Retinal pigment epithelial cell (primary cell): ENCODE measurements around the gene ARL6IP4.

Experiments
- DNase-seq: peaks from one replicate; pipeline ENCODE4 v3.0.0-alpha.2; 2010; ENCODE audit warnings: low read depth
- H3K4me3 ChIP-seq: 2 replicates; pipeline ENCODE4 v1.5.1; 2011; ENCODE audit warnings: mild to moderate bottlenecking, low read length, control low read depth, moderate library complexity
- TF ChIP-seq, protein P1 (sequence below): conservative IDR thresholded peaks from 2 replicates; pipeline ENCODE4 v1.5.1; 2011; ENCODE audit warnings: low read depth, low read length, control low read depth, inconsistent platforms

The ARL6IP4 gene

DNA sequence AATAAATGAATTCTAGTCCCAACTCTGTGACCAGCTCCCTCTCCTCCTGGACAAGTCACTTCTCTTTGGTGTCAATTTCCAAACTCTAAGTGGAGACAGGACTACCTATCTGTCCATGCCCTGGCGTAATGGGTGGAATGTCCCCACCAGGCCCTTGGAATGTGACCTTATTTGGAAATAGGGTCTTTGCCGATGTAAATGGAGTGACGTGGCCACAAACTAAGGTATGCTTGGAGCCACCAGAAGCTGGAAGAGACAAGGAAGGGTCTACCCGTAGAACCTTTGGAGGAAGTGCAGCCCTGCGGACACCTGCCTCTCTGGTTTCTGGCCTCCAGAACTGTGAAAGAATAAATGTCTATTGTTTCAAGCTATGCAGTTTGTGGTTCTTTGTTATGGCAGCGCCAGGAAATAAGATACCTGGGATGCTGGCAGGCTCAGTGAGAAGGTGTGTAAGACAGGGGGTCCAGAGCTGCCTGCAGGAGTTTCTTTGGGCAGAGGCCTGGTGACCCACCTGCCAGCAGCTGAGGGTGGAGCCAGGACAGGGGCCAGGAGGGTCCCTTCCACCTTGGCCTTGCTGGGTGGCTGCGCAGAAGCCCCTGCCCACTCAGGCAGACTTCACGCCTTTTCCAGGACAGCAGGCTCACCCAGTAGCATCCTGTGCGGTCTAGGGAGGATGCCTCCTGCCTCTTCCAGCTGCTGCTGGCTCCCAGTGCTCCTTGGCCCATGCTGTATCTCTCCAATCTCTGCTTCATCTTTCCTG lies 45.8 kb downstream of the ARL6IP4 start:
- TF ChIP-seq, protein P1, sequence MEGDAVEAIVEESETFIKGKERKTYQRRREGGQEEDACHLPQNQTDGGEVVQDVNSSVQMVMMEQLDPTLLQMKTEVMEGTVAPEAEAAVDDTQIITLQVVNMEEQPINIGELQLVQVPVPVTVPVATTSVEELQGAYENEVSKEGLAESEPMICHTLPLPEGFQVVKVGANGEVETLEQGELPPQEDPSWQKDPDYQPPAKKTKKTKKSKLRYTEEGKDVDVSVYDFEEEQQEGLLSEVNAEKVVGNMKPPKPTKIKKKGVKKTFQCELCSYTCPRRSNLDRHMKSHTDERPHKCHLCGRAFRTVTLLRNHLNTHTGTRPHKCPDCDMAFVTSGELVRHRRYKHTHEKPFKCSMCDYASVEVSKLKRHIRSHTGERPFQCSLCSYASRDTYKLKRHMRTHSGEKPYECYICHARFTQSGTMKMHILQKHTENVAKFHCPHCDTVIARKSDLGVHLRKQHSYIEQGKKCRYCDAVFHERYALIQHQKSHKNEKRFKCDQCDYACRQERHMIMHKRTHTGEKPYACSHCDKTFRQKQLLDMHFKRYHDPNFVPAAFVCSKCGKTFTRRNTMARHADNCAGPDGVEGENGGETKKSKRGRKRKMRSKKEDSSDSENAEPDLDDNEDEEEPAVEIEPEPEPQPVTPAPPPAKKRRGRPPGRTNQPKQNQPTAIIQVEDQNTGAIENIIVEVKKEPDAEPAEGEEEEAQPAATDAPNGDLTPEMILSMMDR, result no peak
- no peak overlapping the region for H3K4me3 ChIP-seq
- DNase-seq, result no peak

DNA sequence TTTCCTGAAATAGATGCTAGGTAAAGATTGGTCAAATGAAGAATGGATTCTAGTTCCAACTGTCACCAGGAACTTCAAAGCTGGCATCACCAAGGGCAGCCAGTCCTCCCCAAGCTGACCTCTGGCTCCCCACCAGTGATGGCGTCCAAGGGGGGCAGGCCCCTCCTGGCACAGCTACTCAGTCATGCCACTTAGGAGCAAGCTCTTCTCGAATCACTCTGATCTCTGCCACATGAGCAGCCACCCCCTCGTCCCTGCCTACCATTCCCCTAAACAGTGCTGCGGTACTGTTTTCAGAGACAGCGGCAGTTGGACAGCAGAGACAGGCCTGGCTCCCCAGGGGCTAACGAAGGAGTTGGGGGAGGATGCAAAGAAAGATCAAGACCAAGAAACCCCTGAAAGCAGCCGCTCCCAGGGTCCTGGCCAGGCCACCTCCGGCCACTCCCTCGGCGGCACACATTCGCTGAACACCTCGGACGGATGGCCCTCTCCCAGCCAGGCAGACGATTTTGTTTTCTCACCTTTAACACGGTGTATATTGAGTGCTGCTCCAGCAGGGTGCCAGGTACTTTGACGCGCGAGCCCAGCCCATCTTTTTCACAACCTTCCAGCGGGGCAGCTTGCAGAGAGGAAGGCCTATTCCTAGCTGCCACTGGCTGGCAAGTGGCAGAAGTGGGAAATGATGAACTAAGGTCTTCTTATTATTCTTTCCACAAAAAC lies 47.4 kb downstream of the ARL6IP4 start:
- TF ChIP-seq, protein P1, result no peak
- no peak for DNase-seq
- H3K4me3 ChIP-seq, result no peak overlapping the region

DNA sequence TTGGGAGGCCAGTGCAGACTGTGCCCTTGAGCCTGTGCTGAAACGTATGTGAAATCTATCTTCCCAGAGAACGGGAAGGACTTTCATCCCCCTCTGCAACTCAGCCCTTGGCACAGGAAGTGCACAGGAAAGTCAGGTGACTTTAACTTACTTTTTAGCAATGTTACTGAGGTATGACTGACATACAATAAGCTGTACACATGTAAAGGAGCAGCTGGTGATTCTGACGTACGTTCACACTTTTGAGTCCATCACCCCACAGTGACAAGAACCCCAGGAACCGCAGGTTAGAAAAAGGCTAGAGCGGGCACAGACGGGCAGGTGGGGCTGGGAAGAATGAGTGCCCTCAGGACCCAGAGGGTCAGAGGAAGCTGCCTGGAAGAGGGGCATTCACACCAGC lies 48.0 kb downstream of the ARL6IP4 start:
- TF ChIP-seq, protein P1, result no peak
- DNase-seq, result no peak
- no peak overlapping the region for H3K4me3 ChIP-seq

DNA sequence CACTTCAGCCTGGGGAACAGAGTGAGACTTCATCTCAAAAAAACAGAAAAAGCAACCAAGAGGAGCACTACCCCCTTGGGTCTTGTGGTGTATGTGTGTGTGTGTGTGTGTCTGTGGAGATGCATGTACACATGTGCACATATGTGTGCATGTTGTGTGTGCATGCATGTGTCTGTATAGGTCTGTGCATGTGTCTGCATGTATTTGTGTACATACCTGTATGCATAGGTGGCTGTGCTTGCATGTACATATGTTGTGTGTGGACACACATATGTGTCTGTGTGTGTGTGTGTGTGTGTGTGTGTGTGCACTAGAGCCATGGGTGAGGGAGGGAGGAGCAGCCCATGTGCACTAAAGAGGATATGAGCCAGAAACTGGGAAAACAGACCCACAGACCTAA lies 49.1 kb downstream of the ARL6IP4 start:
- H3K4me3 ChIP-seq, result no peak overlapping the region
- no peak for DNase-seq
- TF ChIP-seq, protein P1, result no peak

DNA sequence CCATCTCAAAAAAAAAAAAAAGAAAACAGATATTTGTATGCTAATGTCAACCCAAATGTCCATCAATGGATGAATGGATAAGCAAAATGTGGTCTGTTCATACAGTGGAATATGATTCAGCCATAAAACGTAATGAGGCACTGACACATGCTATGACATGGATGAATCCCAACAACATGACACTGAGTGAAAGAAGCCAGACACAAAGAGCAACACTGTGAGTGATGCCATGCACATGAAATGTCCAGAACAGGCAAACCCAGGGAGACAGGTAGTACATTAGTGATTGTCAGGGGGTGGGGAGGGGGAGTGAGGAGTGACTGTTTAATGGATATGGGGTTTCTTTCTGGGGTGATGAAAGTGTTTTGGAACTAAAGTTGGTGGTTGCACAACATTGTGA lies 50.2 kb downstream of the ARL6IP4 start:
- DNase-seq, result no peak
- TF ChIP-seq, protein P1, result no peak
- H3K4me3 ChIP-seq, result no peak overlapping the region

DNA sequence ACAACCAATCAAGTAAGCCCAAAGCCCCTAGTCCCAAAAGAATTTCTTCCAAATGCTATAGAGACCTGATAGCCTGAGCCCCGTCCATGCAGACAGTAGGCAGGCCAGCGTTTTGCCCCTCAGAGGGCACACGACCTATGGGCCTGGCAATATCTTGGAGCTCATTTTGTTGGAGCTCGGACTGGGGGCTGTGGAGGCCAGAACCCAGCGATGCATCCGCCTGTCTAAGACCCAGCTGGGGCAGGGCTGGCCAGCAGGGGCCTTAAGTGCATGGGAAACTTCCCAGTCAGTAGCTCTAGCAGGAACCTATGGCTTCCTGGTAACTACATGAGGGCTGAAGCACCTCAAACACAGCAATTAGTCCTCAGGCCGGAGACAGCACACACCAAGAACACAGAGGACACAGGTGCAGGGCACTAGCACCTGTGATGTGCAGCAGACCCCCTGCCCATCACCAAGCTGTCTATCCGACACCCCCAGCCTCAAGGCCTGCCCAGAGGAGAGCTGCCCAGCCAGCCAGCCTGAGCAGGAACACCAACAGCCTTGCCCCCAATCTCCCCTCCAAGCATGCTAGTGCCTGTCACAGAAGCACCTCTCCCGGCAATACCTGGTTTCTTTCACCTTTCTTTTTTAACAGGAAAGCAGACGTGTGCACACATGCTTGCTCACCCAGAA lies 50.8 kb downstream of the ARL6IP4 start:
- no peak for DNase-seq
- TF ChIP-seq, protein P1, result no peak
- H3K4me3 ChIP-seq, result no peak overlapping the region
